Activated CD4-positive, alpha-beta T cell treated with anti-CD3 and anti-CD28 coated beads, Interleukin-2, amount 10 ng/mL, durations not matched to agents 24 days and 14 days (primary cell): Measurements from ENCODE around the gene PRICKLE3. TPM values are rescaled to one million over a fixed set of nuclear protein-coding genes. Genes with fewer than 3 reads are reported as not detected.

ENCODE experiments used
- total RNA-seq: library from RNA; stranded (reverse); gene quantifications from 2 replicates; pipeline ENCODE4 v1.2.3, GENCODE V29; 2022

PRICKLE3 gene
- total RNA-seq, 1 donor from 2014 or later: 22.7 TPM

Other genes starting within 250 kb of the PRICKLE3 start
- 76.2 and 76.7 TPM in 2 replicates for gene OTUD5, start 228.8 kb downstream of the PRICKLE3 start, total RNA-seq
- 2.5 and 3.5 TPM in 2 replicates for gene KCND1, start 214.5 kb downstream of the PRICKLE3 start, total RNA-seq
- 85.7 and 87.3 TPM in 2 replicates for gene GRIPAP1, start 184.1 kb downstream of the PRICKLE3 start, total RNA-seq
- 28.8 and 30.8 TPM in 2 replicates for gene TFE3, start 143.0 kb downstream of the PRICKLE3 start, total RNA-seq
- 4.4 and 4.5 TPM in 2 replicates for gene CCDC120, start 127.4 kb downstream of the PRICKLE3 start, total RNA-seq
- 12.5 and 15.9 TPM in 2 replicates for gene PRAF2, start 112.4 kb downstream of the PRICKLE3 start, total RNA-seq
- 38.7 and 40.8 TPM in 2 replicates for gene WDR45, start 106.5 kb downstream of the PRICKLE3 start, total RNA-seq
- 24.7 TPM in 2 replicates for gene GPKOW, start 62.6 kb downstream of the PRICKLE3 start, total RNA-seq
- 0.96 and 1.1 TPM in 2 replicates for gene MAGIX, start 23.6 kb downstream of the PRICKLE3 start, total RNA-seq
- 84.4 and 91.4 TPM in 2 replicates for gene PLP2, start 14.5 kb downstream of the PRICKLE3 start, total RNA-seq
- gene SYP, start 13.8 kb upstream of the PRICKLE3 start, total RNA-seq: 4.9 and 5.3 TPM in 2 replicates
- gene CACNA1F, start 47.0 kb upstream of the PRICKLE3 start, total RNA-seq: 0.07 and 0.14 TPM in 2 replicates
- 25.6 and 25.8 TPM in 2 replicates for gene CCDC22, start 49.1 kb upstream of the PRICKLE3 start, total RNA-seq
- 13.1 and 14.2 TPM in 2 replicates for gene FOXP3, start 78.3 kb upstream of the PRICKLE3 start, total RNA-seq
- 6.3 and 8.3 TPM in 2 replicates for gene PPP1R3F, start 83.4 kb upstream of the PRICKLE3 start, total RNA-seq
- not detected in 2 replicates for gene GAGE10, start 117.3 kb upstream of the PRICKLE3 start, total RNA-seq
- gene GAGE12J, start 135.7 kb upstream of the PRICKLE3 start, total RNA-seq: not detected in 2 replicates
- not detected in 2 replicates for gene GAGE13, start 145.2 kb upstream of the PRICKLE3 start, total RNA-seq